Measurements from ENCODE around the gene PRPF8. TPM values are rescaled to one million over a fixed set of nuclear protein-coding genes. Genes with fewer than 3 reads are reported as not detected.

The PRPF8 gene
- total and polyA plus RNA-seq, 2 of the 13 experiments (the other 11 are each of a cell fraction or from before 2014, with no cell fraction given), result 112 to 179 TPM

GRCh38 chr17:1724869-1725641 lies 40.4 kb upstream of the PRPF8 start (continued):
- TF ChIP-seq RFX1 (IDR thresholded peaks at IDR 0.05) (no peak), ZIK1 (CRISPR knock-in tag; IDR thresholded peaks at IDR 0.05; ENCODE audit: borderline replicate concordance, low read depth) (no peak; the same call in 1 of the 2 replicates), MTF2 (CRISPR knock-in tag; IDR thresholded peaks at IDR 0.05; ENCODE audit: borderline replicate concordance) (no peak), ZFP62 (CRISPR knock-in tag; IDR thresholded peaks at IDR 0.05) (no peak), DMTF1 (CRISPR knock-in tag; IDR thresholded peaks at IDR 0.05) (no peak), MED13 (CRISPR knock-in tag; IDR thresholded peaks at IDR 0.05) (no peak), RAD21 (CRISPR knock-in tag; IDR thresholded peaks at IDR 0.05) (no peak; the same call in none of the 2 replicates), DPF2 (CRISPR knock-in tag; IDR thresholded peaks at IDR 0.05; ENCODE audit: borderline replicate concordance, low read depth) (no peak), ATF4 (CRISPR knock-in tag; IDR thresholded peaks at IDR 0.05) (no peak), TERF1 (CRISPR knock-in tag; IDR thresholded peaks at IDR 0.05) (0 out of 2 replicates have a peak, but pooled peaks have one; percentile 2), TRIM22 (IDR thresholded peaks at IDR 0.05) (no peak), MATR3 (CRISPR knock-in tag; IDR thresholded peaks at IDR 0.05) (no peak), MYC (CRISPR knock-in tag; IDR thresholded peaks at IDR 0.05; ENCODE audit: borderline replicate concordance) (peak; percentile 56; the same call in 1 of the 2 replicates), ZNF230 (CRISPR knock-in tag; IDR thresholded peaks at IDR 0.05) (no peak), ZNF253 (CRISPR knock-in tag; IDR thresholded peaks at IDR 0.05; ENCODE audit: borderline replicate concordance) (no peak), NR1H2 (CRISPR knock-in tag; IDR thresholded peaks at IDR 0.05; ENCODE audit: borderline replicate concordance, low read depth) (no peak), HOXA5 (CRISPR knock-in tag; IDR thresholded peaks at IDR 0.05) (0 out of 2 replicates have a peak, but pooled peaks have one; percentile 36), NFAT5 (CRISPR knock-in tag; IDR thresholded peaks at IDR 0.05) (peak; percentile 24; the same call in 1 of the 2 replicates)
